GM12878 (cell line): ENCODE data around the gene ATP6V0A4. TPM values are rescaled to one million over a fixed set of nuclear protein-coding genes. Genes with fewer than 3 reads are reported as not detected.

Experiments used
- ATAC-seq: fragments of 200-7000 bp; cut with Tn5 transposase; 3 replicates; pipeline ENCODE4 v1.9.1; 2020; ENCODE audit warnings: mild to moderate bottlenecking, moderate library complexity
- BruUV-seq: library from RNA; stranded (reverse); fragments of 400-500 nt; replicated peaks from 2 replicates; lab custom pipeline; 2021; lab: Mats Ljungman, UMichigan
- CTCF ChIA-PET: fragments of 300-600 bp; sonication (Branson Sonifier 250); formaldehyde crosslinking; extraction: SDS; loops from one replicate; lab custom pipeline; 2021; ENCODE audit warnings: inconsistent platforms; lab: Yijun Ruan, JAX
- POLR2A ChIA-PET: fragments of 350-600 bp; formaldehyde crosslinking; extraction: SDS; loops from one replicate; lab custom pipeline; 2021; ENCODE audit warnings: inconsistent platforms; lab: Charles Lee
- RAD21 ChIA-PET: fragments of 300-600 bp; sonication (Branson Sonifier 250); formaldehyde crosslinking; loops from one replicate; lab custom pipeline; 2023; ENCODE audit warnings: antibody characterized with exemption; ENCODE audit not compliant: unreplicated experiment; lab: Charles Lee
- SMC1A ChIA-PET: fragments of 300-600 bp; sonication (Branson Sonifier 250); formaldehyde crosslinking; loops from one replicate; lab custom pipeline; 2023; ENCODE audit not compliant: unreplicated experiment, uncharacterized antibody; lab: Charles Lee
- DNase-seq: peaks from one replicate; pipeline ENCODE4 v3.0.0-alpha.2; 2011; ENCODE audit warnings: low read depth, low spot score
- FAIRE-seq: peaks from 3 replicates; lab custom pipeline; 2011; peaks lifted over from hg19 to GRCh38; lab: Jason Lieb, UNC
- H2AFZ ChIP-seq: 2 replicates; pipeline ENCODE4 v1.6.0; 2011; ENCODE audit warnings: low read depth, low read length, control low read depth; ENCODE audit not compliant: control insufficient read depth
- H3K27ac ChIP-seq: 2 replicates; pipeline ENCODE4 v1.5.1; 2011; ENCODE audit warnings: control low read depth; ENCODE audit not compliant: control insufficient read depth, insufficient read depth
- H3K27me3 ChIP-seq, 2 experiments: replicated peaks in 1 of 2; 2 replicates each; pipeline versions ENCODE4 v1.6.0 to v1.6.1; 2011; ENCODE audit warnings: low read length in 1 of 2; ENCODE audit not compliant: control insufficient read depth in 2 of 2, insufficient read depth in 2 of 2
- H3K36me3 ChIP-seq, 2 experiments: 2 replicates each; pipeline ENCODE4 v1.5.1; 2011; ENCODE audit warnings: low read length in 1 of 2; ENCODE audit not compliant: control insufficient read depth in 2 of 2, insufficient read depth in 2 of 2
- H3K4me1 ChIP-seq: 2 replicates; pipeline ENCODE4 v1.6.1; 2011; ENCODE audit warnings: mild to moderate bottlenecking, low read length, moderate library complexity, mixed read lengths; ENCODE audit not compliant: control insufficient read depth, insufficient read depth
- H3K4me2 ChIP-seq: 2 replicates; pipeline ENCODE4 v1.6.0; 2011; ENCODE audit warnings: control low read depth; ENCODE audit not compliant: control insufficient read depth, insufficient read depth
- H3K4me3 ChIP-seq: fragments of 200-600 bp; sonication (generic); 2 replicates; pipeline ENCODE4 v1.5.1; 2016
- H3K79me2 ChIP-seq: 2 replicates; pipeline ENCODE4 v1.6.0; 2011; ENCODE audit warnings: low read length; ENCODE audit not compliant: control insufficient read depth, insufficient read depth
- H3K9ac ChIP-seq: 2 replicates; pipeline ENCODE4 v1.8.0; 2011; ENCODE audit warnings: low read length, control low read depth, mixed read lengths; ENCODE audit not compliant: control insufficient read depth, insufficient read depth
- H3K9me3 ChIP-seq: replicated peaks from 3 replicates; pipeline ENCODE4 v1.5.1; 2011; ENCODE audit warnings: mild to moderate bottlenecking, low read length; ENCODE audit not compliant: control insufficient read depth, insufficient read depth
- H4K20me1 ChIP-seq: 2 replicates; pipeline ENCODE4 v1.6.0; 2011; ENCODE audit not compliant: control insufficient read depth, insufficient read depth
- CBX3 ChIP-seq: fragments of 200-600 bp; sonication (generic); IDR thresholded peaks from 2 replicates; pipeline ENCODE4 v1.6.1; 2016; ENCODE audit warnings: low read depth, borderline replicate concordance
- CHD4 ChIP-seq: fragments of 200-600 bp; sonication (generic); IDR thresholded peaks from 2 replicates; pipeline ENCODE4 v1.6.1; 2016; ENCODE audit warnings: mild to moderate bottlenecking
- CREM ChIP-seq: IDR thresholded peaks from 2 replicates; pipeline ENCODE4 v1.6.1; 2014; ENCODE audit warnings: antibody characterized with exemption, low read depth
- JUNB ChIP-seq: IDR thresholded peaks from 2 replicates; pipeline ENCODE4 v1.6.1; 2016; ENCODE audit warnings: antibody characterized with exemption, mild to moderate bottlenecking
- MTA2 ChIP-seq: fragments of 450-650 bp; IDR thresholded peaks from 2 replicates; pipeline ENCODE4 v1.6.1; 2016; ENCODE audit warnings: low read depth, mild to moderate bottlenecking, moderate library complexity
- MXI1 ChIP-seq: fragments of 150-350 bp; IDR thresholded peaks from 2 replicates; pipeline ENCODE4 v1.6.1; 2011; ENCODE audit warnings: low read depth, mild to moderate bottlenecking, inconsistent platforms, low read length, improper control_type of control experiment
- MYC ChIP-seq: IDR thresholded peaks from 2 replicates; pipeline ENCODE4 v1.6.1; 2011; ENCODE audit warnings: mild to moderate bottlenecking, low read length, moderate library complexity, inconsistent platforms; ENCODE audit not compliant: insufficient read depth, insufficient replicate concordance, insufficient read length, severe bottlenecking
- NBN ChIP-seq: fragments of 450-650 bp; IDR thresholded peaks from 2 replicates; pipeline ENCODE4 v1.6.1; 2016
- NKRF ChIP-seq: fragments of 450-650 bp; conservative IDR thresholded peaks from 2 replicates; pipeline ENCODE4 v1.6.1; 2017; ENCODE audit warnings: mild to moderate bottlenecking, moderate library complexity
- POU2F2 ChIP-seq: IDR thresholded peaks from 3 replicates; pipeline ENCODE4 v1.6.1; 2011; ENCODE audit warnings: low read depth, mild to moderate bottlenecking, low read length, borderline replicate concordance
- PRDM15 ChIP-seq: fragments of 450-650 bp; formaldehyde crosslinking; IDR thresholded peaks from 2 replicates; pipeline ENCODE4 v1.4.0; 2020; ENCODE audit warnings: mild to moderate bottlenecking, moderate library complexity
- SREBF1 ChIP-seq: IDR thresholded peaks from 2 replicates; pipeline ENCODE4 v1.6.1; 2012; ENCODE audit warnings: mild to moderate bottlenecking, low read length
- TARDBP ChIP-seq: IDR thresholded peaks from 2 replicates; pipeline ENCODE4 v1.6.1; 2016; ENCODE audit warnings: borderline replicate concordance
- TBL1XR1 ChIP-seq: IDR thresholded peaks from 2 replicates; pipeline ENCODE4 v1.6.1; 2012; ENCODE audit warnings: low read depth, low read length, improper control_type of control experiment
- USF2 ChIP-seq: IDR thresholded peaks from 2 replicates; pipeline ENCODE4 v1.6.1; 2011; ENCODE audit warnings: low read depth, low read length, improper control_type of control experiment, borderline replicate concordance
- WGBS: methylation state at CpG from one replicate; pipeline ENCODE4 v1.1.6; 2016; ENCODE audit warnings: low lambda C conversion rate; ENCODE audit not compliant: insufficient replicate concordance, insufficient coverage; ENCODE audit errors: missing lambda C conversion rate; 5-methylcytosine and 5-hydroxymethylcytosine counted together
- in situ Hi-C: fragments of 300-500 bp; cut with MboI; formaldehyde crosslinking; loops from 9 replicates; pipeline ENCODE4 v1.14.3; 2018; ENCODE audit warnings: mixed read lengths
- intact Hi-C: fragments of 100-400 bp; cut with micrococcal nuclease; formaldehyde crosslinking; loops from one replicate; pipeline ENCODE4 v1.14.2; 2022; ENCODE audit not compliant: unreplicated experiment
- polyA plus RNA-seq, 11 experiments: library from polyadenylated mRNA; depleted of rRNA in 4 of 11; unstranded in 6 of 11; stranded (reverse) in 5 of 11; fragments of >200 nt; fragmentation: Nextera tagmentation in 4 of 11; fragmentation: Illumina TruSeq in 1 of 11; extraction: Ambion mirVana in 4 of 11; extraction: Trizol in 1 of 11; gene quantifications; 1 replicate in 1 of 11; 2 replicates in 10 of 11; pipeline versions ENCODE4 v1.2.1 to v1.2.3, GENCODE V29; 2011 to 2016; ENCODE audit warnings: inconsistent platforms in 2 of 11, missing spikeins in 2 of 11, low read depth in 1 of 11
- total RNA-seq, 4 experiments: library from RNA; depleted of rRNA in 3 of 4; stranded (reverse); fragments of >200 nt in 3 of 4; fragmentation: Illumina TruSeq in 1 of 4; extraction: Trizol in 1 of 4; gene quantifications; 2 replicates each; pipeline versions ENCODE4 v1.2.1 to v1.2.3, GENCODE V29; 2013 to 2021

Gene ATP6V0A4
- total and polyA plus RNA-seq, 10 of the 15 experiments (the other 5 are each of a cell fraction or from before 2014, with no cell fraction given), result not detected

- no peak overlapping the region for H3K9ac ChIP-seq
- H2AFZ ChIP-seq, result no peak overlapping the region
- no peak for ATAC-seq
- no peak overlapping the region for H3K4me3 ChIP-seq
- H3K27me3 ChIP-seq, result no peaks in the 10 kb centered on the region
- intact Hi-C loops, result no loop called here
- no peaks in the 10 kb centered on the region for H3K9me3 ChIP-seq
- no peaks in the 10 kb centered on the region for H4K20me1 ChIP-seq
- no peak for FAIRE-seq
- no peaks in the 10 kb centered on the region for H3K4me1 ChIP-seq
- ChIA-PET SMC1A (no interaction called here), RAD21 (no interaction called here), CTCF (interaction anchor here (0.6 kb wide), 1 partner anchor 572 kb away, joined by 3 read pairs; no protein-coding TSS in a partner anchor), POLR2A (no interaction called here)
- H3K27ac ChIP-seq, result no peak overlapping the region
- H3K4me2 ChIP-seq, result no peak overlapping the region
- no peak for DNase-seq
- no peak for TF ChIP-seq MYC
- TF ChIP-seq NBN, result no peak
- no peak for TF ChIP-seq SREBF1
- TF ChIP-seq CBX3, result no peak
- no peak for TF ChIP-seq POU2F2
- no peak for TF ChIP-seq USF2
- no peak for TF ChIP-seq CHD4
- TF ChIP-seq TARDBP, result no peak
- TF ChIP-seq CREM, result no peak
- TF ChIP-seq NKRF, result no peak
- no peak for TF ChIP-seq TBL1XR1
- no peak for TF ChIP-seq PRDM15 (CRISPR knock-in tag)
- no peak for TF ChIP-seq JUNB
- no peak for TF ChIP-seq MXI1
- no peak for TF ChIP-seq MTA2
- 52% methylated on average over 9 of the region's 9 CpGs for WGBS
- H3K36me3 ChIP-seq, result no peaks in the 10 kb centered on the region
- H3K79me2 ChIP-seq, result no peaks in the 10 kb centered on the region
- in situ Hi-C loops, result no loop called here
- BruUV-seq, result no TSS peak
These were observed 136.8 kb downstream of the ATP6V0A4 start for GRCh38 chr7:138661069-138661635.
